GM21717 (cell line): ENCODE data around the gene SFTA2.
"Not testable (repeated sequence)": the region's sequence is repeated elsewhere in the genome, so short reads cannot be mapped to it uniquely, and the experiment has no call there.

ENCODE experiments used
- ATAC-seq: cut with Tn5 transposase; IDR thresholded peaks from one replicate; pipeline ENCODE4 v1.9.1; 2021; ENCODE audit warnings: mild to moderate bottlenecking, moderate library complexity; ENCODE audit not compliant: unreplicated experiment

Gene SFTA2

GRCh38 chr6:30931969-30932645 is at the start of gene SFTA2:
Gene SFTA2, minus strand, starts transcription at chr6:30932170. Its CDS starts 74 bp downstream, at chr6:30932096.
- no peak for ATAC-seq

GRCh38 chr6:30979690-30980089 is 47.7 kb upstream of the SFTA2 start:
- no peak for ATAC-seq

DNA sequence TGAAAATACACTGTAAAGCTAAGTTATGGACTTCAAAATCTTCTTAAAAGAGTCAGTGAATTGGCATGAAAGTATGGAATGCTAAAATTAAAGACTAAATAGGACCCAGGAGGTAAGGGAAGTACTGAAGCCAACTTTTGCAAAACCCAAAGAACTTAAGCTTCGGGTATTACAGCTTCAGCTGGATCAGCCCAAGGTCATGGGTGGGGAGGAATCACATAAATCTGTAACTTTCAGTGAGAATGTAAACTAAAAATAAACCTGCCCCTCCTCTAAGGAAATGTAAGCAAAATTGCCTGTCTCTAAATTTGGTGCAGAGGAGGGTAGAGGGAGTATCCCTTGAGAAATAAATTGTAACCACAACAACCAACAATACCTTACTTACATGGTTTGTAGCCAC is 47.2 kb upstream of the SFTA2 start:
- no peak for ATAC-seq

GRCh38 chr6:30974490-30975252 is 42.7 kb upstream of the SFTA2 start:
- ATAC-seq: no peak

DNA sequence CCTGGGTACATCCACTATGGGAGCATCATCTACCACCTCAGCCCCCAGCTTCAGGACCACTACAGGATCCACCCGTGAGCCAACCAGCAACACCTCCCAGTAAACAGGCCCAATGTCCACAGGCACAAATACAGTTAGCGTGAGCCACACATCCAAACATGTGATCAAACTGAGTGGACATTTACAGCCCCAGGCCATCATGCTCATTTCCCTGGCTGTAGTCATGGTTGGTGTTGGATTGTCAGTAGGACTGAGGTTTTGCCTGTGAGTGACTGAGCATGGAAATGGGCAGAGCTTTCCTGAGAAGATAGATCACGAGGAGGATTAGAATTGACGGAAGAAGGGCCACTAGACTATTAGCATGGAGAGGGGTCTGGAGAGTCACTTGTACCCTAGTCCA is 40.8 kb upstream of the SFTA2 start:
- ATAC-seq: no peak

DNA sequence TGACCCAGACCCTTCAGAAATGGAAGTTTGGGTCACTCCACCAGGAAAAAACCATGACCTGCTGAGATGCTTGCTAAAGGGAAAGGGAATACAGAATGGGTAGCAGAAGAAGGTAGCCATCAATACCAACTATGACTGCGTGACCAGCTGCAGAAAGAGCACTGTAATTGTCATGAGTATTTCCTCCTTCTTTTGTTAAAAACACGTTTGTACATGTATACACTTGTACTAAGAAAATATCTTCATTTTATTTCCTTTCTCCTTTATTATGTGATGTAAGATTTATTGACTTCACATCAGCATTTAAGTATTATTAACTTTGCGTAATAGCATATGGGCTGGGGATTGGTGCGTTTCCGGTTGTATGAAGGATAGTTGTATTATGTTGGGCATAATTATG is 39.0 kb upstream of the SFTA2 start:
- no peak for ATAC-seq

- ATAC-seq: not testable (repeated sequence)
These were observed 37.2 kb upstream of the SFTA2 start for GRCh38 chr6:30969171-30969570.

DNA sequence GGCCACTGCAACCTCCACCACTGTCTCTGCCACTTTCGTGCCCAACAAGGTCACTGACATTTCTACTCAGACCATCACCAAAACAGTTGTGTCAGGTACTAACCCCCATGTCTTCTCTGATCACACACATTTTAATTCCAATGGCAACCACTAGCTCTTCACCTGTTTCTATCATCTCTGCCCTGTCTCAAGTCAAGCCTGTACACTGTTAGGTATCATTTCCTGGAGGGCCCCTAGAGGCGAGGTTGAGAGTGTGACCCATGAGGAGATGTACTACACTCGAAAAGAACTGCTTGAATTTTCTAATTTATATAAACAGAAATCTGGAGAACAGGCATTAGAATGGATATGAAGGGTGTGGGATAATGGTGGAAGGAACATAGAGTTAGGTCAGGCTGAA is 34.2 kb upstream of the SFTA2 start:
- ATAC-seq: no peak

GRCh38 chr6:30965140-30965601 is 33.2 kb upstream of the SFTA2 start:
- ATAC-seq: no peak

- no peak for ATAC-seq
These were observed 32.1 kb upstream of the SFTA2 start for GRCh38 chr6:30964075-30964474.

DNA sequence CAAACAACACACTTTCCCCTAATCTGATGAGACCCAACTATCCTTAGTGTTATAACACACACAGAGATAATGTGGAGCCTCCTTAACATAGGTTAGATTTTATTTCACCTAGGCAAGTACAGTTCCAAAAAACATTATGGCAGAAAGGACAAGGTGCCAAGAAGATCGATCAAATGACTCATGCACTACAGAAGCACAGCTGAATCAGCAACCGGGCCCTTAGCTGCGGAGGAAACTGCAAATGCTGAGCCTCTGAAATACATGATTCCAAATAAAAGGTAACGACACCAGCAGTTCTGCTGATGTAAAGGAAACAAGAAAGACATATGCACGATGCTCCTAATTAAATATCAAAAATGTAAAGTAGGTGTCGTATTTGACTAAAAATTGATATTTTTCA is 31.7 kb upstream of the SFTA2 start:
- ATAC-seq: no peak

DNA sequence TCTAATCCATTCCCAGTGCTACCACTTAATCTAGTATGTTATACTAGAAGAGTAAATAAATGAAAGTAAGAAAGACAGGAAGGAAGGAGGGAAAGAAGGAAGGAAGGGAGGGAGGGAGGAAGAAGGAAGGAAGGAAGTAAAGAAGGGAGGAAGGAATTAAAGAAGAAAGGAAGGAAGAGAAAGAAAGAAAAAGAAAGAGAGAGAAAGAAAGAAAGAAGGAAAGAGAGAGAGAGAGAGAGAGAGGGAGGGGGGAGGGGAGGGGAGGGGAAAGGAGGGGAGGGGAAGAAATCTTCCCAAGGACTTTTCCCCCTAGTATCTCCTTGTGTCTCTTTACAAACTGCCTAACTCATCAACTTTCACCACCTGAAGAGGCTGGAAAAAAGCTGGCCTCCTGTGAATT is 30.7 kb upstream of the SFTA2 start:
- ATAC-seq: no peak

DNA sequence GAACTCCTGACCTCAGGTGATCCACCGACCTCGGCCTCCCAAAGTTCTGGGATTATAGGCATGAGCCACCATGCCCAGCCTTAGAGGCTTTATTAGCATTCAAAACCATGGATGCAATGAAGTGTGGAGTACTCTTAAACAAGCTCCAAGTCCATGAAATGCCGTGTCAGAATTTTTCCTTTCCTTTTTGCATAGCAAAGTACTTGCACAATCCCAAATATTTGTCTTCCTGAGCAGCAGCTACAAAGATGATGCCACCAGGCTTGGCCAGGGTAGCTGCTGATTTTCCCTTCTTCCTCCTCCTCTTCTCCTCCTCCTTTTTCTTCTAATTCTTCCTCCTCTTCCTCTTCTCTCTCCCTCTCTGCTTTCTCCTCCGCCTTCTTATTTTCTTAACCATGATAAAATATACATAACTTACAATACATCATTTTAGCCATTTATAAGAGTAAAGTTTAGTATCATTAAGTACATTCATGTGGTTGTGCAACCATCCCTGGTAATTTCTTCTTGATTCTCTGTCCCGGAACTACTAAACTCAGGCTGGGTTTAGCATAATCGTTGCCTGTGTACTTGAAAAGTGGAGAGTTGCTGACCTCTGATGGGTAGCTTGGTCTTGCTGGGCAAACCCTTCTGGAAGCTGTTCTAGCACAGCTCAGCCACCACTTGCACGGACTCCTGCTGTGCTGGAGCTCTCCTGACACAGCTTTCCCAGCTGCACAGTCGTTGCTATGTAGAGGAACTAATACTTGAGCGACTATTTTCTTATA is 29.1 kb upstream of the SFTA2 start:
- ATAC-seq: no peak

GRCh38 chr6:30957716-30958115 is 25.7 kb upstream of the SFTA2 start:
- ATAC-seq: no peak

GRCh38 chr6:30955367-30956042 is 23.5 kb upstream of the SFTA2 start:
- ATAC-seq: no peak

GRCh38 chr6:30954631-30955366 is 22.8 kb upstream of the SFTA2 start:
- ATAC-seq: no peak

GRCh38 chr6:30951907-30952469 is 20.0 kb upstream of the SFTA2 start:
- no peak for ATAC-seq

DNA sequence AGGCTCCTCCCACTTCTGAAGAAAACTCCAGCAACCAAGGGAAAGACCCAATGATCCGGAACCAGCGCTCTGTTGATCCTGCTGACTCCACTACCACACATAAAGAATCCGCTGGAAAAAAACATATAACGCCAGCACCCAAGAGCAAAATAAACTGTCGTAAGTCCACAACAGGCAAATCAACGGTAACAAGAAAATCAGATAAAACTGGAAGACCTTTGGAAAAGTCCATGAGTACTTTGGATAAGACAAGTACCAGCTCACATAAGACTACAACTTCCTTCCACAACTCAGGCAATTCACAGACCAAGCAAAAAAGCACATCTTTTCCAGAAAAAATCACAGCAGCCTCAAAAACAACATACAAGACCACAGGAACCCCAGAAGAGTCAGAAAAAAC is 16.8 kb upstream of the SFTA2 start:
- no peak for ATAC-seq

DNA sequence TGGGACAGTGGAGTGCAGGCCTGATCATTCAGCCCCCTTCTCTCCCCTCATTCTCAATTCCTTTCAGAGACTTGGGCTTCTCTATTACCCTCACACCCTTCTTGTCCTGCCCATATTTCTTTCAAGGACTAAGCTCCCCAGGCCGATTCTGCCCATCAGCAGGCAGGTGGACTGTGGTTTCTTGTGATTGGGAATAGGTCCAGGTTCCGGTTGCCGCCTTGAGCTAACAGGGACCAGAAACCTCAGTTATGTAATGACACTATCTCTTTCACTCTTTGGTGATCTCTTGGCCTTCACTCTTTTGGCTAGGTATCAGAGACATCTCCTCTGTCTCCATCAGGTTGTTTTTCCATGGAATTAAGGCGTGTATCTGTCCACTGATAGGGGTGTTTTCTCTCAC is 15.3 kb upstream of the SFTA2 start:
- ATAC-seq: no peak

DNA sequence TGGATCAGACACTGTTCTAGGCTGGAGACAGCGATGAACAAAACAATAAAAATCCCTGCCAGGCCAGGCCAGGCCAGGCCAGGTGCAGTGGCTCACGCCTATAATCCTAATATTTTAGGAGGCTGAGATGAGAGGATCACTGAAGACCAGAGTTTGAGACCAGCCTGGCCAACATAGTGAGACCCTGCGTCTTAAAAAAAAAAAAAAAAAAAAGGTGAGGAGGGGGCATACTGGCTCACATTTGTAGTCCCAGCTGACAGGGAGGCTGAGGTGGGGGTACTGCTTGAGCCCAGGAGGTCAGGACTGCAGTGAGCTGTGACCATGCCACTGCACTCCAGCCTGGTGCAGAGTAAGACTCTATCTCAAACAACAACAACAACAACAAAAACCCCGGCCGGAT is 13.3 kb upstream of the SFTA2 start:
- ATAC-seq: no peak
